Esophagus muscularis mucosa (tissue), 4 donors: Measurements from ENCODE around the gene S100A4. TPM values are rescaled to one million over a fixed set of nuclear protein-coding genes. Genes with fewer than 3 reads are reported as not detected.

Experiments used
- DNase-seq: peaks from one replicate; pipeline ENCODE4 v3.0.0-alpha.2; 2017; ENCODE audit errors: extremely low spot score
- H3K27ac ChIP-seq, 4 donors: fragments of 200-600 bp; sonication (generic); replicated peaks in 1 of 4; 1 replicate in 3 of 4; 2 replicates in 1 of 4; pipeline ENCODE4 v1.5.1; 2016 to 2019; ENCODE audit warnings: mild to moderate bottlenecking in 1 of 4
- H3K27me3 ChIP-seq, 4 donors: fragments of 200-600 bp; sonication (generic); one replicate each; pipeline versions ENCODE4 v1.5.1 to v1.6.0; 2016 to 2019
- H3K36me3 ChIP-seq, 4 donors: fragments of 200-600 bp; sonication (generic); one replicate each; pipeline ENCODE4 v1.5.1; 2016 to 2019
- H3K4me1 ChIP-seq, 4 donors: fragments of 200-600 bp; sonication (generic); one replicate each; pipeline ENCODE4 v1.5.1; 2016 to 2019
- H3K4me3 ChIP-seq, 4 donors: fragments of 200-600 bp; sonication (generic); 1 replicate in 2 of 4; 2 replicates in 2 of 4; pipeline ENCODE4 v1.5.1; 2016 to 2019; ENCODE audit warnings: mild to moderate bottlenecking in 4 of 4, moderate library complexity in 1 of 4
- H3K9me3 ChIP-seq, 4 donors: fragments of 200-600 bp; sonication (generic); 1 replicate in 3 of 4; 2 replicates in 1 of 4; pipeline ENCODE4 v1.5.1; 2016 to 2019
- CTCF ChIP-seq, 3 experiments: fragments of 200-600 bp in 2 of 3; fragments of 450-650 bp in 1 of 3; sonication (generic) in 2 of 3; IDR thresholded peaks; one replicate each; pipeline ENCODE4 v1.5.1; 2017 to 2019; ENCODE audit warnings: antibody characterized with exemption in 3 of 3, mild to moderate bottlenecking in 2 of 3, moderate library complexity in 1 of 3
- EP300 ChIP-seq: sonication (generic); formaldehyde crosslinking; IDR thresholded peaks from one replicate; pipeline ENCODE4 v1.6.1; 2017; ENCODE audit warnings: antibody characterized with exemption
- POLR2A ChIP-seq: fragments of 450-650 bp; IDR thresholded peaks from one replicate; pipeline ENCODE4 v1.6.1; 2017; ENCODE audit warnings: antibody characterized with exemption, moderate library complexity, mild to moderate bottlenecking, low read depth
- POLR2AphosphoS5 ChIP-seq, 2 donors: sonication (generic); formaldehyde crosslinking; IDR thresholded peaks; one replicate each; pipeline ENCODE4 v1.6.1; 2017; ENCODE audit warnings: antibody characterized with exemption in 2 of 2
- WGBS: methylation state at CpG from one replicate; pipeline ENCODE4 v1.1.5; 2018; 5-methylcytosine and 5-hydroxymethylcytosine counted together
- intact Hi-C: fragments of 100-400 bp; cut with DNase I; formaldehyde crosslinking; loops from one replicate; pipeline ENCODE4 v1.15.1; 2023
- total RNA-seq, 4 donors: library from RNA; depleted of rRNA; stranded (reverse); fragments of >200 nt; gene quantifications; one replicate each; pipeline versions ENCODE4 v1.1.0 to v1.2.1, GENCODE V29; 2016

S100A4 gene
- total RNA-seq, 4 donors from 2014 or later, result 154 to 362 (median 273) TPM

- DNase-seq, result peak; percentile 98
- TF ChIP-seq POLR2AphosphoS5 (IDR thresholded peaks at IDR 0.05) (peak; percentile 66 to 80), EP300 (no peak), CTCF (IDR thresholded peaks at IDR 0.05) (peak in 2 of 3 experiments; percentile 100), POLR2A (no peak)
- Histone ChIP-seq H3K27me3 (no peaks in the 10 kb centered on the region), H3K4me1 (peaks cover 47 to 64% (median 58%) of the 10 kb centered on the region in 4 donors), H3K9me3 (no peaks in the 10 kb centered on the region), H3K36me3 (no peaks in the 10 kb centered on the region), H3K4me3 (peak overlapping the region; percentile 39 to 49 (median 44)), H3K27ac (peak overlapping the region; percentile 89 to 91 (median 90))
- 14% methylated on average over 17 of the region's 25 CpGs for WGBS
- intact Hi-C loops, result loop anchor here (1.0 to 2.0 kb wide), 2 partner anchors 35 to 58 kb away; no protein-coding TSS in a partner anchor
These were observed 22.9 kb upstream of the S100A4 start for GRCh38 chr1:153568367-153569099.

GRCh38 chr1:153567621-153568366 lies 22.2 kb upstream of the S100A4 start:
- TF ChIP-seq CTCF (IDR thresholded peaks at IDR 0.05), result no peak
- TF ChIP-seq EP300, result no peak
- no peak for TF ChIP-seq POLR2A
- no peak for TF ChIP-seq POLR2AphosphoS5 (IDR thresholded peaks at IDR 0.05)
- Histone ChIP-seq H3K4me3 (peak overlapping the region; percentile 39 to 49 (median 44)), H3K36me3 (no peaks in the 10 kb centered on the region), H3K27ac (peak overlapping the region; percentile 89 to 91 (median 90)), H3K4me1 (peaks cover 42 to 62% (median 54%) of the 10 kb centered on the region in 4 donors), H3K27me3 (no peaks in the 10 kb centered on the region), H3K9me3 (no peaks in the 10 kb centered on the region)
- WGBS, result 86% methylated on average over 21 of the region's 22 CpGs
- intact Hi-C loops, result loop anchor here (1.0 to 2.0 kb wide), 2 partner anchors 34 to 57 kb away; no protein-coding TSS in a partner anchor
- no peak for DNase-seq

- peaks cover 39 to 55% (median 46%) of the 10 kb centered on the region in 4 donors for H3K4me1 ChIP-seq
- H3K27ac ChIP-seq, result peak overlapping the region; percentile 89 to 91 (median 90)
- 58% methylated on average over 14 of the region's 16 CpGs for WGBS
- TF ChIP-seq CTCF (IDR thresholded peaks at IDR 0.05) (peak in 1 of 3 experiments; percentile 19), POLR2A (peak; percentile 14), POLR2AphosphoS5 (IDR thresholded peaks at IDR 0.05) (peak; percentile 87 to 90), EP300 (no peak)
- no peaks in the 10 kb centered on the region for H3K9me3 ChIP-seq
- peak; percentile 98 for DNase-seq
- H3K4me3 ChIP-seq, result peak overlapping the region in 2 of 4 donors; percentile 29 to 31
- H3K36me3 ChIP-seq, result no peaks in the 10 kb centered on the region
- H3K27me3 ChIP-seq, result no peaks in the 10 kb centered on the region
- intact Hi-C loops, result no loop called here
These were observed 21.1 kb upstream of the S100A4 start for GRCh38 chr1:153566414-153567371.
